Panc1 (cell line): ENCODE measurements around the gene KRT5. TPM values are rescaled to one million over a fixed set of nuclear protein-coding genes. Genes with fewer than 3 reads are reported as not detected.

Experiments used
- ATAC-seq: fragments of 200-7000 bp; cut with Tn5 transposase; 2 replicates; pipeline ENCODE4 v1.9.1; 2020; ENCODE audit warnings: mild to moderate bottlenecking, moderate library complexity
- BruUV-seq: library from RNA; stranded (reverse); fragments of 400-500 nt; replicated peaks from 2 replicates; lab custom pipeline; 2021; lab: Mats Ljungman, UMichigan
- CTCF ChIA-PET: fragments of 300-600 bp; sonication (Branson Sonifier 250); formaldehyde crosslinking; loops from one replicate; lab custom pipeline; 2022; ENCODE audit warnings: antibody characterized with exemption; lab: Charles Lee
- POLR2A ChIA-PET: fragments of 300-600 bp; sonication (Branson Sonifier 250); formaldehyde crosslinking; loops from one replicate; lab custom pipeline; 2022; ENCODE audit warnings: antibody characterized with exemption; lab: Charles Lee
- DNase-seq: peaks from one replicate; pipeline ENCODE4 v3.0.0-alpha.2; 2010; ENCODE audit warnings: low read depth, low spot score
- H3K27ac ChIP-seq: 2 replicates; pipeline ENCODE4 v1.5.1; 2011; ENCODE audit warnings: mild to moderate bottlenecking, low read length, inconsistent platforms
- H3K27me3 ChIP-seq: fragments of 200-500 bp; sonication (Bioruptor generic); 2 replicates; pipeline ENCODE4 v1.6.0; 2014; ENCODE audit warnings: low read length, inconsistent platforms; ENCODE audit not compliant: control insufficient read depth, insufficient read depth
- H3K36me3 ChIP-seq: fragments of 200-500 bp; sonication (Bioruptor generic); 2 replicates; pipeline ENCODE4 v1.5.1; 2014; ENCODE audit warnings: inconsistent platforms, mild to moderate bottlenecking, low read length, moderate library complexity; ENCODE audit not compliant: control insufficient read depth, insufficient read depth
- H3K4me1 ChIP-seq: 2 replicates; pipeline ENCODE4 v1.5.1; 2011; ENCODE audit warnings: inconsistent platforms, mild to moderate bottlenecking, low read length, moderate library complexity; ENCODE audit not compliant: control insufficient read depth, insufficient read depth
- H3K4me3 ChIP-seq, 2 experiments: 2 replicates each; pipeline ENCODE4 v1.5.1; 2011 to 2012; ENCODE audit warnings: low read depth in 2 of 2, low read length in 2 of 2, mild to moderate bottlenecking in 2 of 2, inconsistent platforms in 1 of 2, moderate library complexity in 1 of 2
- H3K9me3 ChIP-seq: fragments of 200-500 bp; sonication (Bioruptor generic); 2 replicates; pipeline ENCODE4 v1.5.1; 2014; ENCODE audit warnings: low read depth, mild to moderate bottlenecking, inconsistent platforms, low read length, moderate library complexity; ENCODE audit not compliant: control insufficient read depth, insufficient read depth
- POLR2AphosphoS5 ChIP-seq: IDR thresholded peaks from 2 replicates; pipeline ENCODE4 v1.6.1; 2012; ENCODE audit warnings: mild to moderate bottlenecking, low read depth, low read length, moderate library complexity
- SIN3A ChIP-seq: IDR thresholded peaks from 2 replicates; pipeline ENCODE4 v1.6.1; 2012; ENCODE audit warnings: low read depth, mild to moderate bottlenecking, low read length, moderate library complexity, borderline replicate concordance; ENCODE audit not compliant: insufficient read depth
- TCF7L2 ChIP-seq: IDR thresholded peaks from 2 replicates; pipeline ENCODE4 v1.6.1; 2011; ENCODE audit warnings: mild to moderate bottlenecking, low read depth, low read length, inconsistent platforms
- in situ Hi-C: cut with HindIII; loops from 2 replicates; pipeline ENCODE4 v1.10.0; 2016; ENCODE audit warnings: low sequenced_read_pairs, low pct_unique_long_range_greater_than_20kb
- intact Hi-C: fragments of 100-400 bp; cut with micrococcal nuclease; formaldehyde crosslinking; loops from one replicate; pipeline ENCODE4 v1.10.0; 2022; ENCODE audit not compliant: unreplicated experiment
- total RNA-seq: library from RNA; stranded (reverse); gene quantifications from one replicate; pipeline ENCODE4 v1.2.1, GENCODE V29; 2021; ENCODE audit not compliant: unreplicated experiment
- TF ChIP-seq, protein P1 (sequence below), 2 experiments: IDR thresholded peaks; 2 replicates each; pipeline ENCODE4 v1.6.1; 2011 to 2012; ENCODE audit warnings: low read depth in 2 of 2, control low read depth in 1 of 2, low read length in 1 of 2, mild to moderate bottlenecking in 1 of 2, moderate library complexity in 1 of 2; ENCODE audit not compliant: insufficient read depth in 1 of 2
- TF ChIP-seq, protein P2 (sequence below): fragments of 450-650 bp; IDR thresholded peaks from 2 replicates; pipeline ENCODE4 v1.5.1; 2017; ENCODE audit warnings: mild to moderate bottlenecking

The KRT5 gene
- total RNA-seq, 1 experiment from 2014 or later = not detected

DNA sequence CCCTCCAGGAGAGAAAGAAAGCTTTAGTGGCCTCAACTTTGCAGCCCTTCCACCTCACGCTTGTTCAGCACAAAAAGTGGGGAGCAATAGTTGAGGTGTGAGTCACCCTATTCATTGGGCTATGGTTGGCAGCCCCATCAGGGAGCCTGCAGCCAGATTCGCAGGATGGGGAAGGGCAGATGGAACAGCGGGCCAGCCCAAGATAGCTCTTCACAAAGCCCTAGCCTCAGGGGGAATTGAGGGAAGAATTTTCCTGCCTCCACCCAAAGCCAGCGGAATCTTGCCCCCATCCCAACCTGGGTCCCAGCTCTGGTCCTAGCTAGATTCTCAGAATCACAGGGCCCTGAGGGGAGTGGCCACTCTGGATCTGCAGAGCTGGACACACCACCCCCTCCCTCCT lies 3.6 kb upstream of the KRT5 start:
- DNase-seq (no peak), ATAC-seq (no peak)
- TF ChIP-seq, protein P1, sequence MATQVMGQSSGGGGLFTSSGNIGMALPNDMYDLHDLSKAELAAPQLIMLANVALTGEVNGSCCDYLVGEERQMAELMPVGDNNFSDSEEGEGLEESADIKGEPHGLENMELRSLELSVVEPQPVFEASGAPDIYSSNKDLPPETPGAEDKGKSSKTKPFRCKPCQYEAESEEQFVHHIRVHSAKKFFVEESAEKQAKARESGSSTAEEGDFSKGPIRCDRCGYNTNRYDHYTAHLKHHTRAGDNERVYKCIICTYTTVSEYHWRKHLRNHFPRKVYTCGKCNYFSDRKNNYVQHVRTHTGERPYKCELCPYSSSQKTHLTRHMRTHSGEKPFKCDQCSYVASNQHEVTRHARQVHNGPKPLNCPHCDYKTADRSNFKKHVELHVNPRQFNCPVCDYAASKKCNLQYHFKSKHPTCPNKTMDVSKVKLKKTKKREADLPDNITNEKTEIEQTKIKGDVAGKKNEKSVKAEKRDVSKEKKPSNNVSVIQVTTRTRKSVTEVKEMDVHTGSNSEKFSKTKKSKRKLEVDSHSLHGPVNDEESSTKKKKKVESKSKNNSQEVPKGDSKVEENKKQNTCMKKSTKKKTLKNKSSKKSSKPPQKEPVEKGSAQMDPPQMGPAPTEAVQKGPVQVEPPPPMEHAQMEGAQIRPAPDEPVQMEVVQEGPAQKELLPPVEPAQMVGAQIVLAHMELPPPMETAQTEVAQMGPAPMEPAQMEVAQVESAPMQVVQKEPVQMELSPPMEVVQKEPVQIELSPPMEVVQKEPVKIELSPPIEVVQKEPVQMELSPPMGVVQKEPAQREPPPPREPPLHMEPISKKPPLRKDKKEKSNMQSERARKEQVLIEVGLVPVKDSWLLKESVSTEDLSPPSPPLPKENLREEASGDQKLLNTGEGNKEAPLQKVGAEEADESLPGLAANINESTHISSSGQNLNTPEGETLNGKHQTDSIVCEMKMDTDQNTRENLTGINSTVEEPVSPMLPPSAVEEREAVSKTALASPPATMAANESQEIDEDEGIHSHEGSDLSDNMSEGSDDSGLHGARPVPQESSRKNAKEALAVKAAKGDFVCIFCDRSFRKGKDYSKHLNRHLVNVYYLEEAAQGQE (IDR thresholded peaks at IDR 0.05; ENCODE audit: insufficient read depth in 1 of 2, low read depth in 2 of 2, low read length in 1 of 2) = no peak
- no peak for TF ChIP-seq SIN3A
- no peak for TF ChIP-seq POLR2AphosphoS5
- TF ChIP-seq, protein P2, sequence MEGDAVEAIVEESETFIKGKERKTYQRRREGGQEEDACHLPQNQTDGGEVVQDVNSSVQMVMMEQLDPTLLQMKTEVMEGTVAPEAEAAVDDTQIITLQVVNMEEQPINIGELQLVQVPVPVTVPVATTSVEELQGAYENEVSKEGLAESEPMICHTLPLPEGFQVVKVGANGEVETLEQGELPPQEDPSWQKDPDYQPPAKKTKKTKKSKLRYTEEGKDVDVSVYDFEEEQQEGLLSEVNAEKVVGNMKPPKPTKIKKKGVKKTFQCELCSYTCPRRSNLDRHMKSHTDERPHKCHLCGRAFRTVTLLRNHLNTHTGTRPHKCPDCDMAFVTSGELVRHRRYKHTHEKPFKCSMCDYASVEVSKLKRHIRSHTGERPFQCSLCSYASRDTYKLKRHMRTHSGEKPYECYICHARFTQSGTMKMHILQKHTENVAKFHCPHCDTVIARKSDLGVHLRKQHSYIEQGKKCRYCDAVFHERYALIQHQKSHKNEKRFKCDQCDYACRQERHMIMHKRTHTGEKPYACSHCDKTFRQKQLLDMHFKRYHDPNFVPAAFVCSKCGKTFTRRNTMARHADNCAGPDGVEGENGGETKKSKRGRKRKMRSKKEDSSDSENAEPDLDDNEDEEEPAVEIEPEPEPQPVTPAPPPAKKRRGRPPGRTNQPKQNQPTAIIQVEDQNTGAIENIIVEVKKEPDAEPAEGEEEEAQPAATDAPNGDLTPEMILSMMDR = no peak
- TF ChIP-seq TCF7L2 = no peak
- peaks cover 8% of the 10 kb centered on the region; the same call in 1 of the 2 replicates for H3K4me1 ChIP-seq
- no peaks in the 10 kb centered on the region for H3K27me3 ChIP-seq
- ChIA-PET POLR2A (no interaction called here), CTCF (no interaction called here)
- no peaks in the 10 kb centered on the region for H3K36me3 ChIP-seq
- no peak overlapping the region for H3K4me3 ChIP-seq
- BruUV-seq = no TSS peak
- no peak overlapping the region for H3K27ac ChIP-seq
- no peaks in the 10 kb centered on the region for H3K9me3 ChIP-seq
- in situ Hi-C loops = no loop called here
- intact Hi-C loops = no loop called here

DNA sequence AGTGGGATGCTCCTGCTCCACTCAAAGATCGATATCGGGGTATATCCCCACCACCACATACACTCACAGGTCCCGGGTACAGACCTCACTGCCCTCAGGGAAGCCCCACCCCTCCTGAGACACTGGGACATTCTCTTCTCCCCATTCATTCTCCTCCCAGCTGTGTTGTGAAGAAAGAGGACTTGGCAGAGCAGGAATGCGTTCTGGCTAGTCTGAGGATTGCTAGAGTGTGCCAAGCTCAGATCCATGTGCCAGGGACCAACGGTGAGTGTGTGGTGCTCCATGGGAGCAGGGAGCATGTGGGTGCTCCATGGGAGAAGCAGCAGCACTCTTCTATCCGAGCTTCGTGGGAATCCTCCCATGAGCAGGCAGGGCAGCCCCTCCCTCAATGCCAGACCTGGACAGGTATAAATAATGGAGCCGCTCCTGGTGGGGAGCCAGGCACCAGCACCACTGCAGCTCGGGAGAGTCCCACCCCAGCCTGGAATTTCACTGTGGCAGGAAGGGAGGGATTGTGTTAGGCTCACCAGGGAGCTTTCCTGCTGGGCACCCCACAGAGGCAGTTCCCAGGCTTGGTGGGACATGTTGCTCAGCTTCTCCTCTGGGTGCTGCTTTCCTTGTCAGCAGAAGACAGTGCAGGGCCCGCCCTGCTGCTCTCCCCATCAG lies 2.3 kb upstream of the KRT5 start:
- Histone ChIP-seq H3K27ac (no peak overlapping the region), H3K9me3 (no peaks in the 10 kb centered on the region), H3K36me3 (no peaks in the 10 kb centered on the region), H3K4me3 (no peak overlapping the region), H3K27me3 (no peaks in the 10 kb centered on the region), H3K4me1 (peaks cover 8% of the 10 kb centered on the region; the same call in 1 of the 2 replicates)
- in situ Hi-C loops = no loop called here
- ChIA-PET POLR2A (no interaction called here), CTCF (interaction anchor here (0.5 kb wide), 1 partner anchor 11 kb away, joined by 5 read pairs; no protein-coding TSS in a partner anchor)
- no peak for ATAC-seq
- DNase-seq = no peak
- intact Hi-C loops = no loop called here
- TF ChIP-seq, protein P2 = no peak
- TF ChIP-seq TCF7L2 (no peak), POLR2AphosphoS5 (no peak), SIN3A (no peak)
- TF ChIP-seq, protein P1 (IDR thresholded peaks at IDR 0.05; ENCODE audit: insufficient read depth in 1 of 2, low read depth in 2 of 2, low read length in 1 of 2) = no peak
- no TSS peak for BruUV-seq
